HG03460 (cell line): ENCODE results near the gene SRMS.

Experiments
- ATAC-seq: cut with Tn5 transposase; IDR thresholded peaks from one replicate; pipeline ENCODE4 v1.9.1; 2021; ENCODE audit not compliant: unreplicated experiment

Gene SRMS

DNA sequence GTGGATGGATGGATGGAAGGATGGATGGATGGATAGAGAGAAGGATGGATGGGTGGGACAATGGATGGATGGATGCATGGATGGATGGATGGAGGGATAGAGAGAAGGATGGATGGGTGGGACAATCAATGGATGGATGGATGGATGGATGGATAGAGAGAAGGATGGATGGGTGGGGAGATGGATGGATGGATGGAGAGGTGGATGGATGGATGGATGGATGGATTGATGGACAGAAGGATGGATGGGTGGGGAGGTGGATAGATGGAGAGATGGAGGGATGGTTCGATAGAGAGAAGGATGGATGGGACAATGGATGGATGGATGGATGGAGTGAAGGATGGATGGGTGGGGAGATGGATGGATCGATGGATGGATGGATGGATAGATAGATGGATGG is 55.0 kb downstream of the SRMS start:
- no peak for ATAC-seq

DNA sequence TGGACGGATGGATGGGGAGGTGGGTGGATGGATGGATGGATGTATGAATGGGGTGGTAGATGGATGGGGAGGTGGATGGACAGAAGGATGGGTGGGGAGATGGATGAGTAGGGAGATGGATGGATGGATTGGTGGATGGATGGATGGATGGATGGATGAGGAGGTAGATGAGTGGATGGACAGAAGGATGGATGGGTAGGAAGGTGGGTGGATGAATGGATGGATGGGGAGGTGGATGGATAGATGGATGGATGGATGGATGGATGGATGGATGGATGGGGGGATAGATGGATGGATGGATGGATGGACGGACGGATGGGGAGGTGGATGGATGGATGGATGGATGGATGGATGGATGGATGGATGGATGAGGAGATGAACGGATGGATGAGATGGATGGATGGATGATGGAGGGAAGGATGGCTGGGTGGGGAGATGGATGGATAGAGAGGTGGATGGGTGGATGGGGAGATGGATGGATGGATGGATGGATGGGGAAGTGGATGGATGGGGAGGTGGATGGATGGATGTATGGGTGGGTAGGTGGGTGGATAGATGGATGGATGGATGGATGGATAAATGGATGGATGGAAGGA is 55.8 kb downstream of the SRMS start:
- no peak for ATAC-seq

DNA sequence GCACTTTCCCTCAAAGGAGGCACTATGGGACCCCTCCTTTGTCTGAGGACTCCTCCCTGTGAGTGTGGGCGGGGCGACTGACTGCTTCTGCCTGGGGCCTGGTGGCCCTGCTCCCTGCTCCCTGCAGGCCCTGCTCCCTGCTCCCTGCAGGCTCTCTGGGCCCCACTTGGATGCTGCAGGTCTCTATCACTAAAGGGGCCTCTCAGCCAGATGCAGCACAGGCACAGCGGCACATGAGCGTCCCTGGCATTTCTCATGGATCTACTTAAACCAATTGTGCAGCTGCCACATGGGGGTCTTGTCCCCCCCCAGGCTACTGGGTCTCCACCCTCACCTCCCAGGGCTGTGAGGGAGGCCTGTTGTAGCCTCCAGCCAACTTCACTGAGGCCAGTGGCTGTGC is 56.5 kb downstream of the SRMS start:
- ATAC-seq = no peak
